ENCODE results near the gene CDHR1. TPM values are rescaled to one million over a fixed set of nuclear protein-coding genes. Genes with fewer than 3 reads are reported as not detected.
A peak's percentile ranks its signal among the peaks of the same experiment; 100 is the strongest.
"Not testable (repeated sequence)": the region's sequence is repeated elsewhere in the genome, so short reads cannot be mapped to it uniquely, and the experiment has no call there.

The CDHR1 gene
- 100 to 1,000 TPM; 106 to 398 (median 143) TPM for total RNA-seq

GRCh38 chr10:84194424-84195043, at the start of gene CDHR1:
TSS of gene CDHR1 (plus strand) at chr10:84194537. CDS start at chr10:84194761, 224 bp downstream.
- TF ChIP-seq POLR2AphosphoS5 (IDR thresholded peaks at IDR 0.05) (no peak), EP300 (IDR thresholded peaks at IDR 0.05) (no peak), CTCF (IDR thresholded peaks at IDR 0.05) (no peak), POLR2A (IDR thresholded peaks at IDR 0.05) (no peak)
- peak within 1 kb of the TSS; percentile 10 for H3K27ac ChIP-seq
- H3K36me3 ChIP-seq: no peaks in the 10 kb centered on the region
- H3K9me3 ChIP-seq: no peaks in the 10 kb centered on the region
- DNase-seq (ENCODE audit: low spot score in 2 of 2): peak in 1 of 2 donors; percentile 62
- peaks cover 30% of the 10 kb centered on the region for H3K27me3 ChIP-seq
- H3K4me1 ChIP-seq: peaks cover 49% of the 10 kb centered on the region
- WGBS: 0% methylated on average over 12 of the region's 61 CpGs
- H3K4me3 ChIP-seq: peak within 1 kb of the TSS; percentile 52

- H3K4me3 ChIP-seq: no peak overlapping the region
- H3K36me3 ChIP-seq: peaks cover 92% of the 10 kb centered on the region
- no peaks in the 10 kb centered on the region for H3K27me3 ChIP-seq
- H3K4me1 ChIP-seq: no peaks in the 10 kb centered on the region
- H3K9me3 ChIP-seq: no peaks in the 10 kb centered on the region
- no peak overlapping the region for H3K27ac ChIP-seq
- no peak for DNase-seq (ENCODE audit: low spot score in 2 of 2)
- TF ChIP-seq CTCF (IDR thresholded peaks at IDR 0.05) (no peak), POLR2AphosphoS5 (IDR thresholded peaks at IDR 0.05) (no peak), EP300 (IDR thresholded peaks at IDR 0.05) (no peak), POLR2A (IDR thresholded peaks at IDR 0.05) (no peak)
Measured at GRCh38 chr10:84147347-84147746, 47.0 kb upstream of the CDHR1 start.

GRCh38 chr10:84148006-84148597, 46.2 kb upstream of the CDHR1 start:
- not testable (repeated sequence) for H3K4me3 ChIP-seq; H3K9me3 ChIP-seq; DNase-seq (ENCODE audit: low spot score in 2 of 2); H3K27ac ChIP-seq; H3K4me1 ChIP-seq; H3K27me3 ChIP-seq
- H3K36me3 ChIP-seq: peaks cover 92% of the 10 kb centered on the region
- 84% methylated on average over 9 of the region's 9 CpGs for WGBS
- peak in 1 of 2 donors; percentile 65 for TF ChIP-seq CTCF (IDR thresholded peaks at IDR 0.05)

GRCh38 chr10:84149854-84150253, 44.5 kb upstream of the CDHR1 start:
- TF ChIP-seq POLR2AphosphoS5 (IDR thresholded peaks at IDR 0.05): no peak
- no peak for TF ChIP-seq POLR2A (IDR thresholded peaks at IDR 0.05)
- no peak for TF ChIP-seq CTCF (IDR thresholded peaks at IDR 0.05)
- no peak for TF ChIP-seq EP300 (IDR thresholded peaks at IDR 0.05)
- Histone ChIP-seq H3K27me3 (no peaks in the 10 kb centered on the region), H3K4me1 (no peaks in the 10 kb centered on the region), H3K9me3 (no peaks in the 10 kb centered on the region), H3K4me3 (no peak overlapping the region), H3K36me3 (peaks cover 91% of the 10 kb centered on the region), H3K27ac (no peak overlapping the region)
- no peak for DNase-seq (ENCODE audit: low spot score in 2 of 2)
- 93% methylated on average over 2 of the region's 2 CpGs for WGBS

- Histone ChIP-seq H3K9me3 (no peaks in the 10 kb centered on the region), H3K27me3 (no peaks in the 10 kb centered on the region), H3K36me3 (peaks cover 68% of the 10 kb centered on the region), H3K4me3 (no peak overlapping the region), H3K27ac (no peak overlapping the region), H3K4me1 (no peaks in the 10 kb centered on the region)
- DNase-seq (ENCODE audit: low spot score in 2 of 2): no peak
- TF ChIP-seq EP300 (IDR thresholded peaks at IDR 0.05) (no peak), POLR2AphosphoS5 (IDR thresholded peaks at IDR 0.05) (no peak), CTCF (IDR thresholded peaks at IDR 0.05) (no peak), POLR2A (IDR thresholded peaks at IDR 0.05) (no peak)
Measured at GRCh38 chr10:84152769-84153168, 41.6 kb upstream of the CDHR1 start.
